Heart right ventricle (tissue), 16 donors: Measurements from ENCODE around the gene HSPA12B. TPM values are rescaled to one million over a fixed set of nuclear protein-coding genes. Genes with fewer than 3 reads are reported as not detected.

ENCODE experiments used
- ATAC-seq, 8 donors: fragments of 200-7000 bp; cut with Tn5 transposase; one replicate each; pipeline ENCODE4 v1.9.1; 2020; ENCODE audit warnings: mild to moderate bottlenecking in 8 of 8, moderate library complexity in 8 of 8, moderate number of reproducible peaks in 1 of 8
- DNase-seq, 2 donors: peaks; one replicate each; pipeline ENCODE4 v3.0.0-alpha.2; 2020
- H3K27ac ChIP-seq, 10 donors: fragments of 200-600 bp; sonication (generic) in 2 of 10; one replicate each; pipeline versions ENCODE4 v1.5.0 to v1.8.0; 2020 to 2022; ENCODE audit warnings: mild to moderate bottlenecking in 3 of 10
- H3K27me3 ChIP-seq, 7 donors: fragments of 200-600 bp; one replicate each; pipeline ENCODE4 v1.8.0; 2021 to 2022; ENCODE audit warnings: mild to moderate bottlenecking in 2 of 7
- H3K36me3 ChIP-seq, 9 donors: fragments of 200-600 bp; sonication (generic) in 1 of 9; one replicate each; pipeline versions ENCODE4 v1.5.0 to v1.8.0; 2020 to 2022; ENCODE audit warnings: mild to moderate bottlenecking in 2 of 9
- H3K4me1 ChIP-seq, 9 donors: fragments of 200-600 bp; sonication (generic) in 1 of 9; one replicate each; pipeline versions ENCODE4 v1.5.0 to v1.8.0; 2020 to 2022; ENCODE audit warnings: mild to moderate bottlenecking in 4 of 9
- H3K4me3 ChIP-seq, 10 donors: fragments of 200-600 bp; sonication (generic) in 2 of 10; one replicate each; pipeline versions ENCODE4 v1.5.0 to v1.8.0; 2020 to 2022; ENCODE audit warnings: mild to moderate bottlenecking in 7 of 10, moderate library complexity in 2 of 10
- H3K9me3 ChIP-seq, 11 donors: fragments of 200-600 bp in 10 of 11; sonication (generic) in 2 of 11; one replicate each; pipeline versions ENCODE4 v1.5.0 to v1.8.0; 2013 to 2022; ENCODE audit warnings: mild to moderate bottlenecking in 2 of 11, control low read depth in 1 of 11, moderate library complexity in 1 of 11
- CTCF ChIP-seq, 9 donors: fragments of 200-600 bp; sonication (generic) in 2 of 9; IDR thresholded peaks; one replicate each; pipeline versions ENCODE4 v1.5.0 to v1.8.0; 2021 to 2022; ENCODE audit warnings: antibody characterized with exemption in 9 of 9, mild to moderate bottlenecking in 5 of 9, moderate library complexity in 1 of 9
- WGBS, 2 donors: extraction: QIAGEN DNeasy Blood & Tissue Kit; methylation state at CpG; one replicate each; pipeline ENCODE4 v1.1.7; 2013; ENCODE audit warnings: inconsistent platforms in 1 of 2; 5-methylcytosine and 5-hydroxymethylcytosine counted together
- intact Hi-C, 10 donors: fragments of 100-400 bp; cut with DNase I; formaldehyde crosslinking; loops; one replicate each; pipeline versions ENCODE4 v1.11.1 to v1.14.2; 2022
- polyA plus RNA-seq, 2 donors: library from polyadenylated mRNA; stranded (reverse); fragments of 200-250 nt; gene quantifications; one replicate each; pipeline ENCODE4 v1.2.3, GENCODE V29; 2013
- total RNA-seq, 10 donors: library from RNA; stranded (reverse); fragmentation: NEBNext Ultra II Directional in 3 of 10; extraction: Animal tissue kit (Norgen Biotek cat#: 25700) in 3 of 10; gene quantifications; one replicate each; pipeline versions ENCODE4 v1.2.1 to v1.2.4, GENCODE V29; 2021 to 2023
- donor health status: Arrhythmogenic right ventricular cardiomyopathy.
- donor health status: ischemic (EF 13 %, LVEDD 7.1; RV severe dilation, severe dysfunction).
- donor health status: healthy with polysubstance abuse.
- donor health status: DM: no; HTN: yes; CAD: no.
- donor health status: DM: no; HTN: no; CAD: no.
- donor health status: ischemic (EF 25% LVEDD 6.9; RV normal size, moderate dysfunction).
- donor health status: ischemic (EF 25% LVEDD 5.7; RV mildly dilated, moderate dysfunction).
- donor health status: healthy.
- donor health status: DM: yes; HTN: yes; CAD: no.
- donor health status: Ischemic cardiomyopathy.
- donor health status: ischemic (EF 35%, LVEDD 5.7; RV mildly dilated, moderate dysfunction).
- donor health status: nonischemic (EF 11% LVEDD 7.7; RV severe dilation, severe dysfunction).
- donor health status: DM: yes; HTN: yes; CAD: no.
- donor health status: PGD.
- donor health status: ischemic (EF 29% LVEDD 5.4; RV normal size, mild dysfunction).
- donor health status: nonischemic (EF 23%, LVEDD 6.1; RV moderate dilation, normal function).

HSPA12B gene
- total and polyA plus RNA-seq, 12 donors: 8.4 to 26.5 (median 13.0) TPM

GRCh38 chr20:3758566-3758965, 26.1 kb downstream of the HSPA12B start:
- Histone ChIP-seq H3K4me3 (no peak overlapping the region), H3K27me3 (no peaks in the 10 kb centered on the region), H3K27ac (peak overlapping the region in 9 of 10 donors; percentile 25 to 68 (median 57)), H3K9me3 (no peaks in the 10 kb centered on the region), H3K4me1 (peaks cover 0 to 38% (median 7%) of the 10 kb centered on the region in 9 donors), H3K36me3 (peaks cover 0 to 36% (median 0%) of the 10 kb centered on the region in 9 donors)
- TF ChIP-seq CTCF (IDR thresholded peaks at IDR 0.05): no peak
- peak; percentile 51 to 57 for DNase-seq
- intact Hi-C loops: loop anchor here in 1 of 10 donors (10.0 kb wide), 1 partner anchor 84 kb away; no protein-coding TSS in a partner anchor
- peak; percentile 22 to 59 (median 46) for ATAC-seq
- WGBS, 2 donors: 62 to 77% methylated on average over 11 of the region's 11 CpGs

- intact Hi-C loops: loop anchor here in 1 of 10 donors (10.0 kb wide), 1 partner anchor 85 kb away; no protein-coding TSS in a partner anchor
- WGBS, 2 donors: 76 to 87% methylated on average over 11 of the region's 11 CpGs
- no peak for TF ChIP-seq CTCF (IDR thresholded peaks at IDR 0.05)
- ATAC-seq: peak in 3 of 8 donors; percentile 18 to 22 (median 18)
- H3K27me3 ChIP-seq: no peaks in the 10 kb centered on the region
- H3K4me3 ChIP-seq: no peak overlapping the region
- H3K27ac ChIP-seq: peak overlapping the region in 8 of 10 donors; percentile 49 to 68 (median 58)
- H3K9me3 ChIP-seq: no peaks in the 10 kb centered on the region
- H3K36me3 ChIP-seq: peaks cover 0 to 29% (median 0%) of the 10 kb centered on the region in 9 donors
- H3K4me1 ChIP-seq: peaks cover 0 to 32% (median 9%) of the 10 kb centered on the region in 9 donors
- DNase-seq: no peak
Observed at GRCh38 chr20:3759316-3759823, 26.9 kb downstream of the HSPA12B start.

GRCh38 chr20:3759884-3760283, 27.4 kb downstream of the HSPA12B start:
- no peak for TF ChIP-seq CTCF (IDR thresholded peaks at IDR 0.05)
- Histone ChIP-seq H3K4me1 (peaks cover 0 to 32% (median 13%) of the 10 kb centered on the region in 9 donors), H3K4me3 (no peak overlapping the region), H3K36me3 (peaks cover 0 to 24% (median 0%) of the 10 kb centered on the region in 9 donors), H3K27ac (peak overlapping the region in 6 of 10 donors; percentile 49 to 68 (median 56)), H3K9me3 (no peaks in the 10 kb centered on the region), H3K27me3 (no peaks in the 10 kb centered on the region)
- DNase-seq (no peak), ATAC-seq (no peak)
- intact Hi-C loops: loop anchor here in 1 of 10 donors (10.0 kb wide), 1 partner anchor 85 kb away; no protein-coding TSS in a partner anchor
- WGBS, 2 donors: 91 to 94% methylated on average over 11 of the region's 11 CpGs

- Histone ChIP-seq H3K36me3 (peaks cover 0 to 15% (median 0%) of the 10 kb centered on the region in 9 donors), H3K4me3 (no peak overlapping the region), H3K4me1 (peaks cover 0 to 41% (median 22%) of the 10 kb centered on the region in 9 donors), H3K27me3 (no peaks in the 10 kb centered on the region), H3K27ac (no peak overlapping the region), H3K9me3 (no peaks in the 10 kb centered on the region)
- DNase-seq: no peak
- TF ChIP-seq CTCF (IDR thresholded peaks at IDR 0.05): no peak
- 82 to 86% methylated on average over 10 of the region's 10 CpGs for WGBS, 2 donors
- no peak for ATAC-seq
- intact Hi-C loops: no loop called here
Observed at GRCh38 chr20:3760655-3761348, 28.3 kb downstream of the HSPA12B start.
